Stimulated activated CD8-positive, alpha-beta memory T cell treated with anti-CD3 and anti-CD28 coated beads, Interleukin-4, amount 100 ng/mL, for 24 hours (primary cell): ENCODE results near the gene SDC3.
A peak's percentile ranks its signal among the peaks of the same experiment; 100 is the strongest.

Experiments used
- DNase-seq: peaks from one replicate; pipeline ENCODE4 v3.0.0-alpha.2; 2020; ENCODE audit warnings: low read depth

SDC3 gene

GRCh38 chr1:30928171-30928570, 19.6 kb upstream of the SDC3 start:
- DNase-seq: no peak

- no peak for DNase-seq
Observed at GRCh38 chr1:30927448-30927847, 18.9 kb upstream of the SDC3 start.

GRCh38 chr1:30923597-30923996, 15.0 kb upstream of the SDC3 start:
- DNase-seq: no peak

- no peak for DNase-seq
Observed at GRCh38 chr1:30920827-30921226, 12.3 kb upstream of the SDC3 start.

- no peak for DNase-seq
Observed at GRCh38 chr1:30919025-30919881, 10.7 kb upstream of the SDC3 start.

GRCh38 chr1:30916296-30916695, 7.7 kb upstream of the SDC3 start:
- no peak for DNase-seq

GRCh38 chr1:30915491-30916230, 7.1 kb upstream of the SDC3 start:
- DNase-seq: no peak

- DNase-seq: no peak
Observed at GRCh38 chr1:30914931-30915330, 6.4 kb upstream of the SDC3 start.

- no peak for DNase-seq
Observed at GRCh38 chr1:30914587-30914922, 6.0 kb upstream of the SDC3 start.

GRCh38 chr1:30912913-30913652, 4.5 kb upstream of the SDC3 start:
- no peak for DNase-seq

GRCh38 chr1:30912224-30912623, 3.7 kb upstream of the SDC3 start:
- DNase-seq: no peak

GRCh38 chr1:30911059-30911954, 2.7 kb upstream of the SDC3 start:
- DNase-seq: peak; percentile 28

GRCh38 chr1:30909365-30910068, 959 bp upstream of the SDC3 start:
- DNase-seq: no peak

GRCh38 chr1:30908316-30908695, 252 bp downstream of the SDC3 start:
- DNase-seq: no peak

- DNase-seq: no peak
Observed at GRCh38 chr1:30907481-30908315, 860 bp downstream of the SDC3 start.

GRCh38 chr1:30906631-30907441, 1.7 kb downstream of the SDC3 start:
- no peak for DNase-seq

GRCh38 chr1:30905916-30906620, 2.5 kb downstream of the SDC3 start:
- DNase-seq: no peak

GRCh38 chr1:30905403-30905802, 3.2 kb downstream of the SDC3 start:
- no peak for DNase-seq

GRCh38 chr1:30904962-30905335, 3.6 kb downstream of the SDC3 start:
- DNase-seq: no peak
